Upper lobe of right lung (tissue), 1 donor: ENCODE measurements around the gene ESRP2. TPM values are rescaled to one million over a fixed set of nuclear protein-coding genes. Genes with fewer than 3 reads are reported as not detected.
A peak's percentile ranks its signal among the peaks of the same experiment; 100 is the strongest.

Experiments
- ATAC-seq: fragments of 200-7000 bp; cut with Tn5 transposase; one replicate; pipeline ENCODE4 v1.9.1; 2020; ENCODE audit warnings: mild to moderate bottlenecking, moderate library complexity
- DNase-seq: peaks from one replicate; pipeline ENCODE4 v3.0.0-alpha.2; 2020
- H3K27ac ChIP-seq: fragments of 200-600 bp; one replicate; pipeline ENCODE4 v1.8.0; 2022
- H3K27me3 ChIP-seq: fragments of 200-600 bp; one replicate; pipeline ENCODE4 v1.8.0; 2022; ENCODE audit warnings: mild to moderate bottlenecking
- H3K36me3 ChIP-seq: fragments of 200-600 bp; one replicate; pipeline ENCODE4 v1.8.0; 2022
- H3K4me1 ChIP-seq: fragments of 200-600 bp; one replicate; pipeline ENCODE4 v1.8.0; 2022
- H3K4me3 ChIP-seq: fragments of 200-600 bp; one replicate; pipeline ENCODE4 v1.8.0; 2022; ENCODE audit warnings: mild to moderate bottlenecking
- H3K9me3 ChIP-seq: fragments of 200-600 bp; one replicate; pipeline ENCODE4 v1.8.0; 2022
- intact Hi-C: fragments of 100-400 bp; cut with DNase I; formaldehyde crosslinking; loops from one replicate; pipeline ENCODE4 v1.11.0; 2022
- total RNA-seq: library from RNA; stranded (reverse); fragmentation: NEBNext Ultra II Directional; extraction: Animal tissue kit (Norgen Biotek cat#: 25700); gene quantifications from one replicate; pipeline ENCODE4 v1.2.1, GENCODE V29; 2021
- TF ChIP-seq, protein P1 (sequence below): fragments of 200-600 bp; IDR thresholded peaks from one replicate; pipeline ENCODE4 v1.8.0; 2022; ENCODE audit warnings: antibody characterized with exemption
- donor health status: DM: no; HTN: yes; CAD: no; lungs with severe emphysema.

ESRP2 gene
- total RNA-seq, 1 donor from 2014 or later = 61.0 TPM

DNA sequence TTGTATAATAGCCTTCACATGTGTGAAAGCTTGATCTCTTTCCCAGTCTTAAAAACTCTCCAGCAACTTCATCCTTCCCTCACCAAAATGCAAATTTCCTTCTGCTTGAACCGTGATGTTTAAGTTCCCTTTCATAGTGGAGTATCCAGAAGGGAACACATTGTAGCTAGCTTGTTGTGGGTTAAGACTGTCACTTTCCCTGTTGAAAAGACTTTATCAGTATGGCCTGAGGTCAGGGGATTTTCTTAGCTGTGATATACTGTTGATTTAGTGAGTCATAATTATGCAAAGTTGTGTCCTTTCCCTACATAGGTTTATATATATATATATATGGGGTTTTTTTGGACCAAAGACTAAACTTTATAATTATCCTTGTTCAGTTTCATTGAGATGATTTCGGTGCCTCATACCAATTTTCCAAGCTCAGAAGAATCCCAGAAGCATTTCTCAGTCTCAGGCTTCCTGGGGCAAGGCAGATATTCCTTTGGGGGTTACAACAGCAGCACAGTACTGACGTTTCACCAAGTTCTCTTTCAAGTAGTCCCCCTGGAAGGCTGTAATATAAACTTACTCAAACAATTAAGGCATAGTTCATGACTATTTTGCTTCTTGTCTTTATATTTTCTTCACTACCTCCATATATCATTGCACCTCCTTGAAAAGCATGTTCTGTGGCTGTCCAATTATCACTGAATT is 35.7 kb downstream of the ESRP2 start:
- H3K4me1 ChIP-seq = no peaks in the 10 kb centered on the region
- intact Hi-C loops = no loop called here
- H3K27me3 ChIP-seq = no peaks in the 10 kb centered on the region
- H3K27ac ChIP-seq = no peak overlapping the region
- H3K9me3 ChIP-seq = no peaks in the 10 kb centered on the region
- peaks cover 9% of the 10 kb centered on the region for H3K36me3 ChIP-seq
- DNase-seq (no peak), ATAC-seq (no peak)
- TF ChIP-seq, protein P1, sequence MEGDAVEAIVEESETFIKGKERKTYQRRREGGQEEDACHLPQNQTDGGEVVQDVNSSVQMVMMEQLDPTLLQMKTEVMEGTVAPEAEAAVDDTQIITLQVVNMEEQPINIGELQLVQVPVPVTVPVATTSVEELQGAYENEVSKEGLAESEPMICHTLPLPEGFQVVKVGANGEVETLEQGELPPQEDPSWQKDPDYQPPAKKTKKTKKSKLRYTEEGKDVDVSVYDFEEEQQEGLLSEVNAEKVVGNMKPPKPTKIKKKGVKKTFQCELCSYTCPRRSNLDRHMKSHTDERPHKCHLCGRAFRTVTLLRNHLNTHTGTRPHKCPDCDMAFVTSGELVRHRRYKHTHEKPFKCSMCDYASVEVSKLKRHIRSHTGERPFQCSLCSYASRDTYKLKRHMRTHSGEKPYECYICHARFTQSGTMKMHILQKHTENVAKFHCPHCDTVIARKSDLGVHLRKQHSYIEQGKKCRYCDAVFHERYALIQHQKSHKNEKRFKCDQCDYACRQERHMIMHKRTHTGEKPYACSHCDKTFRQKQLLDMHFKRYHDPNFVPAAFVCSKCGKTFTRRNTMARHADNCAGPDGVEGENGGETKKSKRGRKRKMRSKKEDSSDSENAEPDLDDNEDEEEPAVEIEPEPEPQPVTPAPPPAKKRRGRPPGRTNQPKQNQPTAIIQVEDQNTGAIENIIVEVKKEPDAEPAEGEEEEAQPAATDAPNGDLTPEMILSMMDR = no peak
- H3K4me3 ChIP-seq = no peak overlapping the region

DNA sequence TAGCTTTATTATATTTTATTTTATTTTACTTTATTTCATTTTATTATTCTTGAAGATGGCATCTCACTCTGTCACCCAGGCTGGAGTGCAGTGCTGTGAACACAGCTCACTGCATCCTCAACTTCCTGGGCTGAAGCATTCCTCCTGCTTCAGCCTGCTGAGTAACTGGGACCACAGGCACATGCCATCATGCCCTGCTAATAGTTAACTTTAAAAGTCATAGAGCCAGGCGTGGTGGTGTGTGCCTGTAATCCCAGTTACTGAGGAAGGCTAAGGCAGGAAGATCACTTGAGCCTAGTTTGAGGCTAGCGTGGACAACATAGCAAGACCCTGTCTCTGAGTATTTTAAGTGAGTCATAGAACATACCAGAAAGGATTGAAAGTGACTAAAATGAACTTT is 38.7 kb downstream of the ESRP2 start:
- TF ChIP-seq, protein P1 = no peak
- ATAC-seq (no peak), DNase-seq (no peak)
- no peaks in the 10 kb centered on the region for H3K9me3 ChIP-seq
- H3K4me3 ChIP-seq = no peak overlapping the region
- H3K4me1 ChIP-seq = no peaks in the 10 kb centered on the region
- H3K27me3 ChIP-seq = no peaks in the 10 kb centered on the region
- H3K36me3 ChIP-seq = peaks cover 13% of the 10 kb centered on the region
- intact Hi-C loops = no loop called here
- H3K27ac ChIP-seq = no peak overlapping the region

DNA sequence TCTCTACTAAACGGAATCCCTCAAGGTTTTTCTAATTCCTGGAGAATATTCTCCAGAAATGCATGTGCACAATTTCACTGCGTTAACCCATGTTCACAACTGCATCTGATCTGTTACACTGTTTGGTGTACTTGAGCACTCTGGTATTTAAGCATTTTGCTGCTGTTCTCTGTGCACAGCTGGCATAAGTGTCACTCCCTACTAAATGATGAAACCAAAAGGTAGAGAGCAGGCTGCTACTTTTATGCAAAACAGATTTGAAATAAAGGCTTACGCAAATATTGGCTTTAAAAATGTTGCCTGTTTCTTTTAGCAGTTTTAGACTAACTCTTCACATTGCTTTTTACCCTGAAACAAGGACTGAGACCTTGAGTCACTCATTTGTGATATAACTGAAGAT is 41.7 kb downstream of the ESRP2 start:
- intact Hi-C loops = no loop called here
- Histone ChIP-seq H3K36me3 (peaks cover 31% of the 10 kb centered on the region), H3K27ac (no peak overlapping the region), H3K27me3 (no peaks in the 10 kb centered on the region), H3K4me1 (no peaks in the 10 kb centered on the region), H3K9me3 (no peaks in the 10 kb centered on the region), H3K4me3 (no peak overlapping the region)
- ATAC-seq = no peak
- TF ChIP-seq, protein P1 = no peak
- no peak for DNase-seq

DNA sequence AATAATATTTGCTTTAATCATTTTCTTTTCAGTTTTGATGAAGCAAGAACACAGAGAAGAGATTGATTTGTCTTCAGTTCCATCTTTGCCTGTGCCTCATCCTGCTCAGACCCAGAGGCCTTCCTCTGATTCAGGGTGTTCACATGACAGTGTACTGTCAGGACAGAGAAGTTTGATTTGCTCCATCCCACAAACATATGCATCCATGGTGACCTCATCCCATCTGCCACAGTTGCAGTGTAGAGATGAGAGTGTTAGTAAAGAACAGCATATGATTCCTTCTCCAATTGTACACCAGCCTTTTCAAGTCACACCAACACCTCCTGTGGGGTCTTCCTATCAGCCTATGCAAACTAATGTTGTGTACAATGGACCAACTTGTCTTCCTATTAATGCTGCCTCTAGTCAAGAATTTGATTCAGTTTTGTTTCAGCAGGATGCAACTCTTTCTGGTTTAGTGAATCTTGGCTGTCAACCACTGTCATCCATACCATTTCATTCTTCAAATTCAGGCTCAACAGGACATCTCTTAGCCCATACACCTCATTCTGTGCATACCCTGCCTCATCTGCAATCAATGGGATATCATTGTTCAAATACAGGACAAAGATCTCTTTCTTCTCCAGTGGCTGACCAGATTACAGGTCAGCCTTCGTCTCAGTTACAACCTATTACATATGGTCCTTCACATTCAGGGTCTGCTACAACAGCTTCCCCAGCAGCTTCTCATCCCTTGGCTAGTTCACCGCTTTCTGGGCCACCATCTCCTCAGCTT is 45.0 kb downstream of the ESRP2 start:
- TF ChIP-seq, protein P1 = no peak
- intact Hi-C loops = no loop called here
- H3K27ac ChIP-seq = no peak overlapping the region
- DNase-seq (no peak), ATAC-seq (peak; percentile 70)
- H3K9me3 ChIP-seq = no peaks in the 10 kb centered on the region
- H3K36me3 ChIP-seq = peaks cover 58% of the 10 kb centered on the region
- H3K27me3 ChIP-seq = no peaks in the 10 kb centered on the region
- H3K4me1 ChIP-seq = no peaks in the 10 kb centered on the region
- H3K4me3 ChIP-seq = no peak overlapping the region

DNA sequence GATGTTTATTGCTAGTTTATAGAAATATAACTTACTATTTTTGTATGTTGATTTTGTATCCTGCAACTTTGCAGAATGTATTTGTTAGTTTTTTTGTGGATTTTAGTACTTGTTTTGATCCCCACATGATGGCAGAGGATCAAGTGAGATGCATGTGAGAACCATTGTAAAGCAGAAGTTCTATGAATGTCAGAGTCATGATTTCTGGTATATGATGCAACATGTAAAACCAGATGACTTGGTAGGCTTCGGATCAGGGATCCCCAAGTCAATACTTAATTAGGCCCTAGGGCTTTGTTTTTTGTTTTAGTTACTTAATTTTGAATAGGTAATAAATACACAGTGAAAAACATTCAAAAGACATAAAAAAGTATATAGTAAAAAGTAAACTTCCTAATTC is 45.8 kb downstream of the ESRP2 start:
- TF ChIP-seq, protein P1 = no peak
- H3K36me3 ChIP-seq = peaks cover 63% of the 10 kb centered on the region
- no peak overlapping the region for H3K4me3 ChIP-seq
- intact Hi-C loops = no loop called here
- H3K9me3 ChIP-seq = no peaks in the 10 kb centered on the region
- peak; percentile 63 for ATAC-seq
- H3K4me1 ChIP-seq = no peaks in the 10 kb centered on the region
- H3K27me3 ChIP-seq = no peaks in the 10 kb centered on the region
- H3K27ac ChIP-seq = no peak overlapping the region
- no peak for DNase-seq
